HepG2 (cell line): ENCODE measurements around the gene OR8B8.

Experiments used
- BCL6 ChIP-seq: IDR thresholded peaks from 2 replicates; pipeline ENCODE4 v1.6.1; 2016; ENCODE audit warnings: missing genetic modification reagents, missing compliant biosample characterization
- MAFK ChIP-seq, 2 experiments: IDR thresholded peaks in 1 of 2; conservative IDR thresholded peaks in 1 of 2; 2 replicates each; pipeline ENCODE4 v1.6.1; 2011; ENCODE audit warnings: improper control_type of control experiment in 2 of 2, low read length in 2 of 2
- POLR2A ChIP-seq, 2 experiments: IDR thresholded peaks; 2 replicates each; pipeline ENCODE4 v1.6.1; 2011; ENCODE audit warnings: low read depth in 2 of 2, low read length in 2 of 2, mild to moderate bottlenecking in 1 of 2, moderate library complexity in 1 of 2; ENCODE audit not compliant: insufficient read depth in 1 of 2
- POLR2AphosphoS5 ChIP-seq: IDR thresholded peaks from 2 replicates; pipeline ENCODE4 v1.6.1; 2012; ENCODE audit warnings: low read depth, low read length
- YY1 ChIP-seq: IDR thresholded peaks from 2 replicates; pipeline ENCODE4 v1.6.1; 2011; ENCODE audit warnings: low read length, low read depth, moderate library complexity, mild to moderate bottlenecking; ENCODE audit not compliant: insufficient read depth, insufficient replicate concordance
- ZNF24 ChIP-seq: fragments of 450-650 bp; IDR thresholded peaks from 2 replicates; pipeline ENCODE4 v1.6.1; 2017; ENCODE audit warnings: antibody characterized with exemption, mild to moderate bottlenecking
- TF ChIP-seq, protein P1 (sequence below): sonication (generic); formaldehyde crosslinking; IDR thresholded peaks from 2 replicates; pipeline ENCODE4 v1.4.0; 2020; ENCODE audit warnings: low read depth, mild to moderate bottlenecking, missing genetic modification reagents
- TF ChIP-seq, protein P2 (sequence below), 2 experiments: sonication (generic) in 1 of 2; formaldehyde crosslinking in 1 of 2; IDR thresholded peaks; 2 replicates each; pipeline versions ENCODE4 v1.5.1 to v1.6.1; 2011 to 2020; ENCODE audit warnings: borderline replicate concordance in 1 of 2, low read depth in 1 of 2, low read length in 1 of 2, mild to moderate bottlenecking in 1 of 2, missing genetic modification reagents in 1 of 2, moderate library complexity in 1 of 2

DNA sequence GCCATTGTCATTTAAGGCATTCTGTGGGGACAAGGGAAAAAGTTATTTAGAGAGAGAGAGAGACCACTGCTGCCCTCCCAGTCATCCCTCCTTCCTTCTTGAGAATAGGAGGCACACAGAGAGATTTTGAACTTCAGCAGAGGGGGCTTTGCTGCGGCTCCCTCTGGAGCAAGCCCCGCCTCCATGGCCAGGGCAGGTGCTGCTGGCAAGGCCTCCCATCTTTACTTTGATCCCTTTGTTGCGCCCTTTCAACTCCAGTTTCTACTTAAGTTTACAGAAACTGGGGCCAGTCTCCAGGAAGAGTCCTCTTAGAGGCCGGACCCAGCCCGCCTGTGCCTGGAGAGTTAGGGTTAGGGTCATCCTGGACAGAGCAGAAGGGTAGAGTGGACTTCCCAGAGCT lies 4.4 kb downstream of the OR8B8 start:
- TF ChIP-seq BCL6 (no peak), MAFK (conservative IDR thresholded peaks at IDR 0.05 in 1 of 2, IDR thresholded peaks at IDR 0.05 in 1 of 2; ENCODE audit: low read length in 2 of 2) (no peak), YY1 (no peak), POLR2AphosphoS5 (no peak), ZNF24 (no peak), POLR2A (IDR thresholded peaks at IDR 0.05; ENCODE audit: insufficient read depth in 1 of 2, low read depth in 2 of 2, low read length in 2 of 2) (no peak)
- TF ChIP-seq, protein P1, sequence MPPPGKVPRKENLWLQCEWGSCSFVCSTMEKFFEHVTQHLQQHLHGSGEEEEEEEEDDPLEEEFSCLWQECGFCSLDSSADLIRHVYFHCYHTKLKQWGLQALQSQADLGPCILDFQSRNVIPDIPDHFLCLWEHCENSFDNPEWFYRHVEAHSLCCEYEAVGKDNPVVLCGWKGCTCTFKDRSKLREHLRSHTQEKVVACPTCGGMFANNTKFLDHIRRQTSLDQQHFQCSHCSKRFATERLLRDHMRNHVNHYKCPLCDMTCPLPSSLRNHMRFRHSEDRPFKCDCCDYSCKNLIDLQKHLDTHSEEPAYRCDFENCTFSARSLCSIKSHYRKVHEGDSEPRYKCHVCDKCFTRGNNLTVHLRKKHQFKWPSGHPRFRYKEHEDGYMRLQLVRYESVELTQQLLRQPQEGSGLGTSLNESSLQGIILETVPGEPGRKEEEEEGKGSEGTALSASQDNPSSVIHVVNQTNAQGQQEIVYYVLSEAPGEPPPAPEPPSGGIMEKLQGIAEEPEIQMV, result no peak
- TF ChIP-seq, protein P2, sequence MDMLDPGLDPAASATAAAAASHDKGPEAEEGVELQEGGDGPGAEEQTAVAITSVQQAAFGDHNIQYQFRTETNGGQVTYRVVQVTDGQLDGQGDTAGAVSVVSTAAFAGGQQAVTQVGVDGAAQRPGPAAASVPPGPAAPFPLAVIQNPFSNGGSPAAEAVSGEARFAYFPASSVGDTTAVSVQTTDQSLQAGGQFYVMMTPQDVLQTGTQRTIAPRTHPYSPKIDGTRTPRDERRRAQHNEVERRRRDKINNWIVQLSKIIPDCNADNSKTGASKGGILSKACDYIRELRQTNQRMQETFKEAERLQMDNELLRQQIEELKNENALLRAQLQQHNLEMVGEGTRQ (IDR thresholded peaks at IDR 0.05; ENCODE audit: low read depth, low read length), result no peak
- TF ChIP-seq, protein P2 (CRISPR knock-in tag; IDR thresholded peaks at IDR 0.05; ENCODE audit: borderline replicate concordance), result no peak
